ENCODE measurements around the gene ACOT11.

DNA sequence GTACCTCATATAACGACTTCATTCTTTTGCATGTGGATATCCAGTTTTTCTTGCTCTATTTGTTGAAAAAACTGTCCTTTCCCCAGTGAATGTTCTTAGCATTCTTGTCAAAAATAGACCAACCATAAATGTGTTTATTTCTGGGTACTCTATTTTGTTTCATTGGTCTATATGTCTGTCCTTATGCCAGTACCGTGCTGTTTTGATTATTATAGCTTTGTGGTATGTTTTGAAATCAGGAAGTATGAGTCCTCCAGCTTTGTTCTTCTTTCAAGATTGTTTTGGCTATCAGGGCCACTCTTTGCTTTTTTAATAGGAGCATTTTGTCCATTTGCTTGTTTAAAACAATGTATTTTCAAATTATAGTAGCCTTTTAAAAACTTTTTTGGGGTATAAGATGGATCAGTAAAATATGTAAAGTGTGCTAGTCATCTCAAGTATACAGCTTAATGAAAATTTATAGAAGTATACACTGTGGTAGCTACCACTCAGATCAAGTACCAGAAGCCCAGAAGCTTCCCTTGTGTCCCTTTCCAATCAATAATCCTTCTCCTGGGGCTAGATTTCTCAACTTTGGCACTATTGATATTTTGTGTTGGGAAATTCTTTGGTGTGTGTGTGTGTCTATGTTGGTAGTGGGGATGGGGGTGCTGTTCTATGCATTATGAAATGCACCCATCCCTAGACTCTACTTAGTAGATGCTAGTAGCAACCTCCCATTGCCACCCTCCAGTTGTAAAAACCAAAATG, 110.3 kb downstream of the ACOT11 start:
- TF ChIP-seq TAF1 (IDR thresholded peaks at IDR 0.05; ENCODE audit: borderline replicate concordance, insufficient read depth, low read length) (no peak), POLR2AphosphoS5 (IDR thresholded peaks at IDR 0.05; ENCODE audit: low read depth, low read length) (no peak), REST (IDR thresholded peaks at IDR 0.05; ENCODE audit: insufficient read depth in 1 of 2, low read depth in 2 of 2, low read length in 2 of 2) (no peak), SIN3A (IDR thresholded peaks at IDR 0.05; ENCODE audit: borderline replicate concordance, insufficient read depth, low read length) (no peak)

All from PFSK-1 (cell line).